GM21528 (cell line): ENCODE data around the gene DNAI1.
"Not testable (repeated sequence)": the region's sequence is repeated elsewhere in the genome, so short reads cannot be mapped to it uniquely, and the experiment has no call there.

Experiments used
- ATAC-seq: cut with Tn5 transposase; IDR thresholded peaks from one replicate; pipeline ENCODE4 v1.9.1; 2021; ENCODE audit warnings: mild to moderate bottlenecking, moderate library complexity; ENCODE audit not compliant: unreplicated experiment, low FRiP score

The DNAI1 gene

DNA sequence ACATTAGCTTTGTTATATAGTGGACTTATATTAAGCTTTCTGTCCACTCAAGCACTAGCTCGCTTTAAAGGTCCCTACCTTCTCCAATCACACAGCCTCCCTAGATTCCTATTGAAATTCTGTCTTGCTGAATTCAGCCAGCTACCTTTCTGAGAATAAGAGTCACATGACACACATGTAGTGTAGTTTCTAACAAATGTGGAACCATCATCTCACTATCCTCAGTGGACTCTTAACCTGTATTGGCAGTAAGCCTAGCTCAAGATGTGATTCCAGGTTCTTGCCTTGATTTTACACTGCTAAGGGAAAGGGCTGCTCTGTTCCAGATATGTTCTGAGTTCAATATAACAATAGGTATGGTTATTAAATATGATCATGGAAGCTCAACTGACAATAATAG is 11.7 kb upstream of the DNAI1 start:
- no peak for ATAC-seq

DNA sequence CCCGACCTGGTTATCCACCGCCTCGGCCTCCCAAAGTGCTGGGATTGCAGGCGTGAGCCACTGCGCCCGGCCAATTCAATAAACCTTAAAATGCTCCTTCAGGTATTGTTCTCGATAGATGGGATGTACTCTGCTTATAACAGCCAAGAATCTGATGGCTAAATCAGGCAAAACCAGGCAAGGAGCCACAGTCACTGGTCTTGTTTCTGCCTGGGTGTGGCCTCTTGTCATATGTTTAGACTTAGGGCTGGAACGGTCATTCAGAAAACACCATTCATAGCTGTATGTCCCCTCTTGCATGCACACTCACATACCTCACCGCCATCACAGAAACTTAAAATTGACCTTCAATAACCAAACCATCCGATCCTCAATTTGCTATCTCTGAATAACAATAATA is 8.0 kb upstream of the DNAI1 start:
- ATAC-seq, result no peak

GRCh38 chr9:34451135-34451534 is 7.5 kb upstream of the DNAI1 start:
- ATAC-seq, result no peak

GRCh38 chr9:34451545-34451944 is 7.1 kb upstream of the DNAI1 start:
- no peak for ATAC-seq

- ATAC-seq, result no peak
Observed at GRCh38 chr9:34452568-34452967, 6.0 kb upstream of the DNAI1 start.

- no peak for ATAC-seq
Observed at GRCh38 chr9:34454571-34455065, 4.0 kb upstream of the DNAI1 start.

DNA sequence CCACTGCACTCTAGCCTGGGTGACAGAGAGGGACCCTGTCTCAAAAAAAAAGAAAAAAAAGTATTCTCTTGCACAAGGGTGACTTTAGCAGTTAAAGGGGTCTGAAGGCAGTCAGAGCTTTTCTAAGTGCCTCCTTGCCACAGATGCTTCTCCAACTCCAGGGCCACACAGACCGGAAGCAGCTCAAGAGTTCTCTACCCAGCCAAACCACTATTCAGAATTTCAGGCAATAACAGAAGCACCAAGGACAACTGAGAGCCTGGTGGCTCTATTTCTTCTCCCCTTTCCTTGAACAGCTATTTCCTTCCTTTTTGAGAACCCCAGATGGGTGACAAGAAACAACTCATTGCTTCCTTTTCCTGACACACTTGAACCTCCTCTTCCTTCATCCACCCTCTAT is 2.5 kb upstream of the DNAI1 start:
- ATAC-seq, result no peak

DNA sequence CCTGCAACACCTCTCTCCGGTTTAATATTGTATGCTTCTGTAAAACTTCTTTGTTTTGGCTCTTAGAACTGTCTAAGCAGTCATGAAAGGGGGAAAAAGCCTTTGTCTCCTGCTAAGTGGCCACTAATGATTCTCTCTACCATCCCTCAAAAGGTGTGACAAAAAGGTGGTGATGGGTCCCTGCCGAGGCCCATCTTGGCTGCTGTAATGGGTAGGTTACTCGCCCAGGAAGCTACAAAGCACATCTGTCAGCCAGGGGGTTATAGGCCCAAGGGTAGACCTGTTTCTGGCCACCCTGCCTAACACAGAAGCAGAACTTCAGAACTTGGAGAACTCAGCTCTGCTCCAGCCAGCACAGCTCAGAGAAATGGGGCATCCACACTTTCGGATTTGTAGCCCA is 1.9 kb upstream of the DNAI1 start:
- no peak for ATAC-seq

DNA sequence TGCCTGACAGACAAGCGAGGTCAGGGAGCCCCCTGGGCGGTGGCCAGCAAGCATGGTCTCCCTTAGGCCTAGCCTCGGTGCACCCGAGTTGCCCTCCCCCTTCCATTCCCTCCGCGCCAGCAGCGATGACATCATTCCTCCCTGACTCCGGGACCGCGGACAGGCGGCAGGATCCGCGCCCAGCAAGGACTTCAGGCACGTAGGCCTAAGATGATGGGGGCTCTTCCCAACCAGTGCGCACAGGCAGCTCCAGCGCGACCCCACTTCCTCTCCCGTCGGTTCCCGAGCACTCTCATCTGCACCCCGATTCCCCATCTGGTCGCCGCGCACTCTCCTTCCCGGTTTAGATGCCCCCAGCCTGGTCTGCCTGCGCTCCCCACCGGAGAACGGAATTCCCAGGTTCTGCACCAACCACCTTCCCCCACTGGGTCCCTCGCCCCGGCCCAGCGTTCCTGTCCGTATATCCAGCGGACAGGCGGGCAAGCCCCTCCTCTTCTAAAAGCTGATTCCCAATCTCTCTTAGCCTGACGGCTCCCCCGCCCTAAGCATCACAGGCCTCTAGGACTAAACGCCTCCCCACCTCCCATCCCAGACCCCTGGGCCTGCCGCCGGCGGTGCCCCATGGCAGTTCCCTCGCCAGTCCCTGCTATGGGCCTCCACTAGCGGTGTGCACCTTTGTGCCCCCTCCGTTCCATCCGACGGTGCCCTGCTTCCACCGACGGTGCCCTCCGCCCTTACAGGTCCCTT is 1.2 kb upstream of the DNAI1 start:
- ATAC-seq, result no peak

GRCh38 chr9:34458959-34459340 is 345 bp downstream of the DNAI1 start:
- ATAC-seq, result no peak

DNA sequence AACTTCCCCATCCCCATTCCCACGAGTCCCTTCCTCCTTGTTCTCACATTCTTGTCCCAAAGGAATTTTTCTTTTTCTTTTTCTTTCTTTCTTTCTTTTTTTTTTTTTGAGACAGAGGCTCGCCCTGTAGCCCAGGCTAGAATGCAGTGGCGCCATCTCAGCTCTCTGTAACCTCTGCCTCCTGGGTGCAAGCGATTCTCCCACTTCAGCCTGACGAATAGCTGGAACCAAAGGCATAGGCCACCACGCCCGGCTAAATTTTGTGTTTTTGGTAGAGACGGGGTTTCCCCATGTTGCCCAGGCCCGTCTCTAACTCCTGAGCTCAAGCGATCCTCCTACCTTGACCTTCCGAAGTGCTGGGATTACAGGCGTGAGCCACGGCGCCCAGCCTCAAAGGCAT is 751 bp downstream of the DNAI1 start:
- no peak for ATAC-seq

DNA sequence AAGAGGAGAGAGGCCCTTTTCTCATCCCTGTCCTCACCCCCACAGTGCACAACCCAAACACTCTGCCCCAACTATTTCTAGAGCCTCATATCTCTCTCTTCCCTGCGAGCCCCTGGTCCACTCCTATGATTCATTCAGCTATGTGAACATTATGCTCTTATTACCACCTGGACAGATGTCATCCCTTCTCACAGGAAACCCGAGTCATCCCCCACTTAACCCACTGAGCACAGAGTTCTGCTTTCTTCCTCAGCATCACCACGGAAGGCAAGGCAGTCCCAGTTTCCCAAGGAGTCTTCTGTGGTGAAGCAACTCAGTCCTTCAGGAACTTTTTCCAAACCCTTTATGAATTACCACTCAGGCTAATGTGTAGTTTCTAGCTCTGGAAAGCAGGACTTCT is 1.3 kb downstream of the DNAI1 start:
- ATAC-seq, result no peak

GRCh38 chr9:34463098-34463900 is 4.7 kb downstream of the DNAI1 start:
- ATAC-seq, result no peak

DNA sequence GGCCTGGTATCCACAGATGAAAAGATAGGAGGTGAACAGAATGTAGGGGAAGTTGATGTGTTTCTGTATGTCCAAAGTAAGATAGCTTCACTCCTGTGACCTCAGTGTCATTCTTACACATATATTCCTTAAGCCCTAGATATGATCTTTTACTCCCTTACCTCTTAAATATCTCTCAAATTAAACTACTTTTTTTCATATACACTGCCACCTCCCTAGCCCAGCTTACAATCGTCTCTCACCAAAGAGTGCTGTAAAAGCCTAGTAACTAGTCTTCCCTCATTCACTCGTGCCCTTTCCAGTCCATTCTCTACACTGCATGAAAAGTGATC is 5.3 kb downstream of the DNAI1 start:
- no peak for ATAC-seq

GRCh38 chr9:34464571-34464970 is 6.0 kb downstream of the DNAI1 start:
- no peak for ATAC-seq

DNA sequence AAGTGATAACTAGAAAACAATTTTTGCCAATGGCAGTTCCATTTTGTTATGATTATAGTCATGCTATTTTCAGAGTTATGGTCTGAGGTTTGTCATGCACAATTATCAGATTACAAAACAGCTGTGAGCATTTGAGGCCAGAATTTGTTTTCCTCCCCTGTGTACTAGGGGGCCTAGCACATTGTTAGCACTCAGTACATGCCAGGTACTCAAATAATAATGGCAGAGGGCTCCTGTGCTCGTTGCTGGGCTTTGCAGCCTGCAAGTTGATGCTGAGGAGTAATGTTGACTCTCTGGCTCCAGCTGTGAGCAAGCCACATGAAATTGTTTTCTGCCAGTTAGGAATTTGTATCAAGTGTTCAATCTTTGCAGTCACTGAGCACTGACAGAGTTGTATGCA is 6.9 kb downstream of the DNAI1 start:
- ATAC-seq, result no peak

GRCh38 chr9:34475097-34475496 is 16.5 kb downstream of the DNAI1 start:
- ATAC-seq, result no peak

DNA sequence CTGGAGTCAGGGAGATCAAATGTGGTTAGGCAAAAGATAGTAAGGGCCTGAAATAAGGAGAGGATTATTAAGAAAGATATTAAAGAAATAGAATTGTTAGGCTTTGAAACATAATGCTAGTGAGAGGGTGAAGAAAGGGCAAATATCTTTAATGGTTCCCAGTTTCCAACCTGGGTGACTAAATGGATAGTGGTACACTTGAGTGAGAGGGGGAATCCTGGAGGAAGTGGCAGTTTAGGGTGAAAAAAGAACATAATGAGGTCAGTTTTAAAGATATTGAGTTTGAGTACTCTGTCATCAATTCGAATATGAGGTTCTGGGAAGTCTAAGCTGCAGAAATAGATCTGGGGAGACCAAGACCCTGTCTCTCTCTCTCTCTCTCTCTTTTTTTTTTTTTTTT is 18.9 kb downstream of the DNAI1 start:
- ATAC-seq, result no peak

DNA sequence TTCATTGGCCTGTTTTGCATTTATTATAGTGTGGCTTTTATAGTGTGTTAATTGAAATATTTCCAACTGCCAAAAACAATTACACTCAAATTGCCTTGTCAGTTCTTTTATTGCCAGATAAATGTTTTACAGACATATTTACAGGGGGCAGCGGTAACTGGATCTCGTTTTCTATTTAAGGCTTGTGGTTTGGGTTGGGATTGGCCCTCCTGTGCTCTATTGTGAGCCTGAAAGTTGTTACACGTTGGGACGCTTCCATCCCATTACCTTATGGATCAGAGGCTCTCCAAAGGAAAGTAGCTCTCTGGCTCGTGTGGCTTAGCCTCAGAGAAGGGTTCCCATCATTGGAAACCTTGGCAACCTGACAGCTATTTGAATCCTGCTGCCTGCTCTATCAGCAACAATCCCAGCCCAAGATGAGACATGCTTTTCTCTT is 20.8 kb downstream of the DNAI1 start:
- no peak for ATAC-seq

GRCh38 chr9:34481620-34482019 is 23.0 kb downstream of the DNAI1 start:
- not testable (repeated sequence) for ATAC-seq

- ATAC-seq, result not testable (repeated sequence)
Observed at GRCh38 chr9:34482746-34483145, 24.1 kb downstream of the DNAI1 start.

- no peak for ATAC-seq
Observed at GRCh38 chr9:34484678-34485077, 26.1 kb downstream of the DNAI1 start.
